ENCODE data around the gene HINT1. TPM values are rescaled to one million over a fixed set of nuclear protein-coding genes. Genes with fewer than 3 reads are reported as not detected.
A peak's percentile ranks its signal among the peaks of the same experiment; 100 is the strongest.

Gene HINT1
- total and polyA plus RNA-seq, 2 experiments from 2014 or later, result 268 to 463 TPM

DNA sequence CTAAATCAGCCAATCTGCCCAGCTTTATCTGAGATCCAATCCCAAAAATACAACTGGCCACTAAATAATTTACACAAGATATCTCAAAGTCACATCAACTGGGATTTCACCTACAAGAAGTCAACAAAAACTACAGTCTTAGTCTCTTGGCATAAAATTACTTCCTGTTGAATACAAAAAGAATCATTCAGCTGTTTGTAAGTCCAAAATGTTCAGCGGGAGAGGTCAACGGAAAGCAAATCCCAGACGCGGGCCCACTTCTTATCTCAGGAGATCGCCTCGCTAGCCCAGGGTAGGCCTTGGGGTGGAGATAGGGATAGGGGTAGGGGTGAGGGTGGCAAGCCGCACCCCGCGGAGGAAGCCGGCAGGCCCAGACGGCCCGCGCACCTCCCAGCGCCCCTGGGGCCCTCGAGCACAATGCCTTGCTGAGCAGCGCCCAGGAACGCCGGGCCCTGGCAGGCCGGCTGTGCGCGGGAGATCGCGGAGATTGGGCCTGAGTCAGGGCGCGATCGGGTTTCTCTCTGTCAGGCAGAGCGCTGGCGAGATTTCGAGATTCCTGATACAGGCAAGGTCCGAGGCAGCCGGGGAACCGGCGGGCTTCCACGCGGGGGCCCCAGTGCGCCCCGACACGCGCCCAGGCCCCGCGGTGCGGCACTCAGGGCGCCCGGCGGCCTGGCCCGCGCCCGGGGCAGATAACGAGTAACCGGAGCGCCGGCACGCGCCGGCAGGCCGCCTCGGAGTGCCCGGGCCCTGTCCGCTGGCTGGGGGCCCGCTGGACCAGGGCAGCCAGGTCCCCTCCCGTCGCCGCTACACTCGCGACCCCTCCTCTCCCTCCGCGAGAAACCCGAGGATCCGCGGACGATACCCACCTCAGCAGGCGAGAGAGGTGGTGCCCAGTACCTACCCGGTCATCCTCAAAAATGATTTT is 601 bp downstream of the HINT1 start:
- peak; percentile 81 for DNase-seq (ENCODE audit: low spot score)
- Histone ChIP-seq H3K27ac (peak overlapping the region; percentile 95), H2AFZ (peak overlapping the region; percentile 93), H3K9me2 (replicated peaks; ENCODE audit: insufficient read depth) (no peaks in the 10 kb centered on the region), H3K4me2 (peak overlapping the region; percentile 78), H3K4me1 (ENCODE audit: insufficient read depth) (no peaks in the 10 kb centered on the region), H3K79me2 (peaks cover 47% of the 10 kb centered on the region), H3K9me3 (ENCODE audit: low read depth) (no peaks in the 10 kb centered on the region), H4K20me1 (ENCODE audit: insufficient read depth, poor library complexity, severe bottlenecking) (peaks cover 5% of the 10 kb centered on the region), H3K36me3 (replicated peaks; ENCODE audit: insufficient read depth, low read depth) (peaks cover 4% of the 10 kb centered on the region), H3K27me3 (no peaks in the 10 kb centered on the region), H3K4me3 (peak overlapping the region; percentile 43)
- WGBS (ENCODE audit: low lambda C conversion rate, missing lambda C conversion rate), result 2% methylated on average over 67 of the region's 73 CpGs
- TF ChIP-seq EZH2phosphoT487 (IDR thresholded peaks at IDR 0.05; ENCODE audit: low read depth, severe bottlenecking, unreplicated experiment) (no peak), EZH2 (IDR thresholded peaks at IDR 0.05; ENCODE audit: borderline replicate concordance) (no peak)
- TF ChIP-seq, protein P1, sequence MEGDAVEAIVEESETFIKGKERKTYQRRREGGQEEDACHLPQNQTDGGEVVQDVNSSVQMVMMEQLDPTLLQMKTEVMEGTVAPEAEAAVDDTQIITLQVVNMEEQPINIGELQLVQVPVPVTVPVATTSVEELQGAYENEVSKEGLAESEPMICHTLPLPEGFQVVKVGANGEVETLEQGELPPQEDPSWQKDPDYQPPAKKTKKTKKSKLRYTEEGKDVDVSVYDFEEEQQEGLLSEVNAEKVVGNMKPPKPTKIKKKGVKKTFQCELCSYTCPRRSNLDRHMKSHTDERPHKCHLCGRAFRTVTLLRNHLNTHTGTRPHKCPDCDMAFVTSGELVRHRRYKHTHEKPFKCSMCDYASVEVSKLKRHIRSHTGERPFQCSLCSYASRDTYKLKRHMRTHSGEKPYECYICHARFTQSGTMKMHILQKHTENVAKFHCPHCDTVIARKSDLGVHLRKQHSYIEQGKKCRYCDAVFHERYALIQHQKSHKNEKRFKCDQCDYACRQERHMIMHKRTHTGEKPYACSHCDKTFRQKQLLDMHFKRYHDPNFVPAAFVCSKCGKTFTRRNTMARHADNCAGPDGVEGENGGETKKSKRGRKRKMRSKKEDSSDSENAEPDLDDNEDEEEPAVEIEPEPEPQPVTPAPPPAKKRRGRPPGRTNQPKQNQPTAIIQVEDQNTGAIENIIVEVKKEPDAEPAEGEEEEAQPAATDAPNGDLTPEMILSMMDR (IDR thresholded peaks at IDR 0.05; ENCODE audit: poor library complexity), result peak; percentile 11

DNA sequence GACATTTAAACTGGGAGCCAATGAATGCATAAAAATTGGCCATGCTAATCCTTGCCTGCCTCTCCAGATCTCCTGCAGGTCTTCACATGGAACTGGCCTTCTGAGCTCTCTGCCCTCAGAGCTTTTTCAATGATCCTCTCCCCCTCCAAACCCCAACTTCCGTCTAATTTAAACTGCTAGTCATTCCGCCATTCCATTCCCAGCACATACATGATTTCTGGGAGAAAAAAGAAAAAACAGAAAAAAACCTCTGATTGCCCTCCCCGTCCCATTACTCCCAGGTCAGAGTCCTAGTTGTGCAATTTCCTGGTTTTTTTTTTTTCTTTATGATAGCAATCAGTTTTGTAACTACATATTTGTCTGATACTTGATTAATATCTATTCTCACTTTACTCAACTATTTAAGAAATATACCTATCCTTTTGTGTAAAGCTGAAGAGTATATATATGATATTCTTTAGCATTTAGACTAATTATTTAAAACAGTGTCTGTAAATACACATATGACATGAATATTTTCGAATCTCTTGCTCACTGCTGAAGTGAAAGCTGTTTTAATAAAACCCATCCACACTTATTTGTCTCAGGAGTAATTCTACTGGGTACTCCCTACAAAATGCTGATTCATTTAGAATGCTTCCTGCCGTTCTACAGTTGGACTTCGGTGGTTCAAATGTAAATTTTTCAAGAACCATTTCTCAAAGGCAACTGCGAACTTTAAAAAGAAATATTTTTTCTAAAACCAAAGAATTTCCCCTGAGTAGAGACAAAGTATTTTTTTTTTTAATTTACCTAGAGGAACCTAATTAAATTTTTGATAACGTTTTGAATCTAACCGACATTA is 1.6 kb downstream of the HINT1 start:
- WGBS (ENCODE audit: low lambda C conversion rate, missing lambda C conversion rate), result 14% methylated on average over 9 of the region's 9 CpGs
- H3K4me2 ChIP-seq, result peak overlapping the region; percentile 78
- H4K20me1 ChIP-seq (ENCODE audit: insufficient read depth, poor library complexity, severe bottlenecking), result peaks cover 5% of the 10 kb centered on the region
- H3K9me3 ChIP-seq (ENCODE audit: low read depth), result no peaks in the 10 kb centered on the region
- H3K27me3 ChIP-seq, result no peaks in the 10 kb centered on the region
- no peaks in the 10 kb centered on the region for H3K9me2 ChIP-seq (replicated peaks; ENCODE audit: insufficient read depth)
- peak overlapping the region; percentile 95 for H3K27ac ChIP-seq
- H3K79me2 ChIP-seq, result peaks cover 47% of the 10 kb centered on the region
- peak; percentile 26 for DNase-seq (ENCODE audit: low spot score)
- H3K4me1 ChIP-seq (ENCODE audit: insufficient read depth), result no peaks in the 10 kb centered on the region
- TF ChIP-seq EZH2 (IDR thresholded peaks at IDR 0.05; ENCODE audit: borderline replicate concordance) (no peak), EZH2phosphoT487 (IDR thresholded peaks at IDR 0.05; ENCODE audit: low read depth, severe bottlenecking, unreplicated experiment) (no peak)
- TF ChIP-seq, protein P1 (IDR thresholded peaks at IDR 0.05; ENCODE audit: poor library complexity), result no peak
- peaks cover 7% of the 10 kb centered on the region for H3K36me3 ChIP-seq (replicated peaks; ENCODE audit: insufficient read depth, low read depth)
- peak overlapping the region; percentile 93 for H2AFZ ChIP-seq
- H3K4me3 ChIP-seq, result peak overlapping the region; percentile 43

DNA sequence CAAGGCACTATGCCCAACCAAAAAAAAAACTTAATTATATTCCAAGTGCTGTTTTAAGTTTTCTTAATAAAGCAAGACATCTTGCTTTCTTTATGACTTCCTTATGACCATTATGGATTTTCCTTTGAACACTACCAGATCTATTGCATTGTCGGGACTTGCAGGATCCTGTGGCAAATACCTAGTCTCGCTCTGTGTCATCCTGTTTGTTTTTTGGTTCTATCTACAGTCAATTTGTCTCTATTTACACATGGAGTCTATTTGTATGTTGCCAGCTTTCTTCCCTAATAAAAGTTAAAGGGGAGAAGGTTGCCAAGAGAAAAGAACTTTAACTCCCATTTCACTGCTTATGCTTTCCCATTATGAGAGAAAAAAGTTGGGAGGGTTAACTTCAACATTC is 4.9 kb downstream of the HINT1 start:
- Histone ChIP-seq H3K27ac (no peak overlapping the region), H3K9me2 (replicated peaks; ENCODE audit: insufficient read depth) (no peaks in the 10 kb centered on the region), H3K36me3 (replicated peaks; ENCODE audit: insufficient read depth, low read depth) (peaks cover 7% of the 10 kb centered on the region), H3K79me2 (peaks cover 47% of the 10 kb centered on the region), H3K9me3 (ENCODE audit: low read depth) (no peaks in the 10 kb centered on the region), H3K4me2 (no peak overlapping the region), H3K4me1 (ENCODE audit: insufficient read depth) (no peaks in the 10 kb centered on the region), H4K20me1 (ENCODE audit: insufficient read depth, poor library complexity, severe bottlenecking) (peaks cover 5% of the 10 kb centered on the region), H2AFZ (no peak overlapping the region), H3K27me3 (no peaks in the 10 kb centered on the region), H3K4me3 (no peak overlapping the region)
- WGBS (ENCODE audit: low lambda C conversion rate, missing lambda C conversion rate), result 86% methylated on average over 2 of the region's 2 CpGs
- TF ChIP-seq EZH2 (IDR thresholded peaks at IDR 0.05; ENCODE audit: borderline replicate concordance) (no peak), EZH2phosphoT487 (IDR thresholded peaks at IDR 0.05; ENCODE audit: low read depth, severe bottlenecking, unreplicated experiment) (no peak)
- DNase-seq (ENCODE audit: low spot score), result no peak

All from hepatocyte (in vitro differentiated cells).